ENCODE data around the gene THAP12.
"Not testable (repeated sequence)": the region's sequence is repeated elsewhere in the genome, so short reads cannot be mapped to it uniquely, and the experiment has no call there.

The THAP12 gene

GRCh38 chr11:76329084-76329648, 51.8 kb downstream of the THAP12 start:
- no peak for DNase-seq (ENCODE audit: extremely low read depth in 1 of 2, low read depth in 1 of 2)

- no peak for DNase-seq (ENCODE audit: extremely low read depth in 1 of 2, low read depth in 1 of 2)
Measured at GRCh38 chr11:76327756-76328388, 53.1 kb downstream of the THAP12 start.

- DNase-seq (ENCODE audit: extremely low read depth in 1 of 2, low read depth in 1 of 2) = no peak
Measured at GRCh38 chr11:76327202-76327601, 53.7 kb downstream of the THAP12 start.

- no peak for DNase-seq (ENCODE audit: extremely low read depth in 1 of 2, low read depth in 1 of 2)
Measured at GRCh38 chr11:76325185-76325584, 55.7 kb downstream of the THAP12 start.

- DNase-seq (ENCODE audit: extremely low read depth in 1 of 2, low read depth in 1 of 2) = no peak
Measured at GRCh38 chr11:76323804-76324203, 57.1 kb downstream of the THAP12 start.

GRCh38 chr11:76323375-76323774, 57.6 kb downstream of the THAP12 start:
- not testable (repeated sequence) for DNase-seq (ENCODE audit: extremely low read depth in 1 of 2, low read depth in 1 of 2)

- DNase-seq (ENCODE audit: extremely low read depth in 1 of 2, low read depth in 1 of 2) = no peak
Measured at GRCh38 chr11:76322942-76323341, 58.0 kb downstream of the THAP12 start.

- DNase-seq (ENCODE audit: extremely low read depth in 1 of 2, low read depth in 1 of 2) = no peak
Measured at GRCh38 chr11:76322540-76322939, 58.4 kb downstream of the THAP12 start.

GRCh38 chr11:76321820-76322524, 59.0 kb downstream of the THAP12 start:
- no peak for DNase-seq (ENCODE audit: extremely low read depth in 1 of 2, low read depth in 1 of 2)

GRCh38 chr11:76321340-76321739, 59.6 kb downstream of the THAP12 start:
- no peak for DNase-seq (ENCODE audit: extremely low read depth in 1 of 2, low read depth in 1 of 2)

- no peak for DNase-seq (ENCODE audit: extremely low read depth in 1 of 2, low read depth in 1 of 2)
Measured at GRCh38 chr11:76320929-76321328, 60.0 kb downstream of the THAP12 start.

- DNase-seq (ENCODE audit: extremely low read depth in 1 of 2, low read depth in 1 of 2) = not testable (repeated sequence)
Measured at GRCh38 chr11:76319798-76320197, 61.1 kb downstream of the THAP12 start.

GRCh38 chr11:76318744-76319384, 62.1 kb downstream of the THAP12 start:
- DNase-seq (ENCODE audit: extremely low read depth in 1 of 2, low read depth in 1 of 2) = peak; percentile 53 to 60

- DNase-seq (ENCODE audit: extremely low read depth in 1 of 2, low read depth in 1 of 2) = no peak
Measured at GRCh38 chr11:76317296-76317695, 63.6 kb downstream of the THAP12 start.

GRCh38 chr11:76316726-76317125, 64.2 kb downstream of the THAP12 start:
- no peak for DNase-seq (ENCODE audit: extremely low read depth in 1 of 2, low read depth in 1 of 2)

- no peak for DNase-seq (ENCODE audit: extremely low read depth in 1 of 2, low read depth in 1 of 2)
Measured at GRCh38 chr11:76315182-76315853, 65.6 kb downstream of the THAP12 start.

GRCh38 chr11:76314741-76315090, 66.2 kb downstream of the THAP12 start:
- DNase-seq (ENCODE audit: extremely low read depth in 1 of 2, low read depth in 1 of 2) = no peak

GRCh38 chr11:76313913-76314740, 66.8 kb downstream of the THAP12 start:
- DNase-seq (ENCODE audit: extremely low read depth in 1 of 2, low read depth in 1 of 2) = no peak

GRCh38 chr11:76313271-76313670, 67.7 kb downstream of the THAP12 start:
- DNase-seq (ENCODE audit: extremely low read depth in 1 of 2, low read depth in 1 of 2) = no peak

- no peak for DNase-seq (ENCODE audit: extremely low read depth in 1 of 2, low read depth in 1 of 2)
Measured at GRCh38 chr11:76310832-76311595, 69.9 kb downstream of the THAP12 start.

All from stimulated activated CD8-positive, alpha-beta memory T cell treated with anti-CD3 and anti-CD28 coated beads, Interleukin-7, amount 100 ng/mL, for 48 hours (primary cell).